NCI-H2081 treated with DMSO at 0.1 percent for 48 hours (cell line): Measurements from ENCODE around the gene PTPRE.

ENCODE experiments used
- DNase-seq: peaks from one replicate; lab custom pipeline; 2025; lab: John Stamatoyannopoulos, UW

Gene PTPRE

GRCh38 chr10:127906548-127907377, at the start of gene PTPRE:
Gene PTPRE (plus strand): TSS chr10:127907103. CDS start chr10:128040882, 133,779 bp downstream.
- DNase-seq, result no peak

- no peak for DNase-seq
Observed at GRCh38 chr10:127860592-127860991, 46.3 kb upstream of the PTPRE start.

- no peak for DNase-seq
Observed at GRCh38 chr10:127863231-127863825, 43.6 kb upstream of the PTPRE start.

GRCh38 chr10:127866276-127867013, 40.5 kb upstream of the PTPRE start:
- DNase-seq, result no peak

- no peak for DNase-seq
Observed at GRCh38 chr10:127867805-127868204, 39.1 kb upstream of the PTPRE start.

- DNase-seq, result no peak
Observed at GRCh38 chr10:127869329-127869728, 37.6 kb upstream of the PTPRE start.

GRCh38 chr10:127871631-127872010, 35.3 kb upstream of the PTPRE start:
- DNase-seq, result no peak

GRCh38 chr10:127872011-127872761, 34.7 kb upstream of the PTPRE start:
- no peak for DNase-seq

GRCh38 chr10:127872871-127873600, 33.9 kb upstream of the PTPRE start:
- no peak for DNase-seq

- DNase-seq, result no peak
Observed at GRCh38 chr10:127873901-127874470, 32.9 kb upstream of the PTPRE start.

GRCh38 chr10:127874671-127875448, 32.0 kb upstream of the PTPRE start:
- DNase-seq, result no peak

GRCh38 chr10:127875449-127875765, 31.5 kb upstream of the PTPRE start:
- DNase-seq, result no peak

- DNase-seq, result no peak
Observed at GRCh38 chr10:127875916-127876315, 31.0 kb upstream of the PTPRE start.

GRCh38 chr10:127877116-127877515, 29.8 kb upstream of the PTPRE start:
- DNase-seq, result no peak

- no peak for DNase-seq
Observed at GRCh38 chr10:127877699-127878098, 29.2 kb upstream of the PTPRE start.

GRCh38 chr10:127878475-127879055, 28.3 kb upstream of the PTPRE start:
- DNase-seq, result no peak

GRCh38 chr10:127880557-127880956, 26.3 kb upstream of the PTPRE start:
- no peak for DNase-seq

GRCh38 chr10:127881262-127881661, 25.6 kb upstream of the PTPRE start:
- no peak for DNase-seq

- DNase-seq, result no peak
Observed at GRCh38 chr10:127882391-127882790, 24.5 kb upstream of the PTPRE start.

- DNase-seq, result no peak
Observed at GRCh38 chr10:127882801-127883459, 24.0 kb upstream of the PTPRE start.
